Measurements from ENCODE around the gene ADAMTS4.

- TF ChIP-seq EP300 (IDR thresholded peaks at IDR 0.05) (no peak), POLR2A (IDR thresholded peaks at IDR 0.05) (no peak), CTCF (IDR thresholded peaks at IDR 0.05) (no peak), POLR2AphosphoS5 (IDR thresholded peaks at IDR 0.05) (no peak)
Observed at GRCh38 chr1:161157867-161158266, 41.0 kb downstream of the ADAMTS4 start.
